ENCODE measurements around the gene GPR62.

GPR62 gene

DNA sequence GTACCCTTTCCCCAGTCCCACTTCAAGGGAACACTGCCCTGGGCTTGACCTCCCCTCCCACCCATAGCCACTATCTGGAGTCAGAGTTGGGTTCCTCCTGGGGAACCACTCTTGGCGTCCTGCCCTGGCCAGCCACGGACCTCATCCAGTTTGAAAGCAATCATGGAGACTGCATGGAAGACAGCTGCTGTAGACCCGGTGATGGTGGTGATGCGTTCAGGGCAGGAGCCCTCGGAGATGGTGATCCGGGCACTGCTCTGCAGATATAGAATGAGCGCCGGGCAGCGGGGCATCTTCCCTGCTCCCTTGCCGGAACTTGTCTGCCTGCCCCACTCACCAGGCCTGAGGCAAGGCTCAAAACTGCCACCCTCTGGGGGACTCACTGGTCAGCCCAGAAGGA, 5.2 kb downstream of the GPR62 start:
- no peak for TF ChIP-seq CTCF (IDR thresholded peaks at IDR 0.05; ENCODE audit: low read depth, low read length)
- no peak for DNase-seq (ENCODE audit: extremely low read depth, low read depth)

DNA sequence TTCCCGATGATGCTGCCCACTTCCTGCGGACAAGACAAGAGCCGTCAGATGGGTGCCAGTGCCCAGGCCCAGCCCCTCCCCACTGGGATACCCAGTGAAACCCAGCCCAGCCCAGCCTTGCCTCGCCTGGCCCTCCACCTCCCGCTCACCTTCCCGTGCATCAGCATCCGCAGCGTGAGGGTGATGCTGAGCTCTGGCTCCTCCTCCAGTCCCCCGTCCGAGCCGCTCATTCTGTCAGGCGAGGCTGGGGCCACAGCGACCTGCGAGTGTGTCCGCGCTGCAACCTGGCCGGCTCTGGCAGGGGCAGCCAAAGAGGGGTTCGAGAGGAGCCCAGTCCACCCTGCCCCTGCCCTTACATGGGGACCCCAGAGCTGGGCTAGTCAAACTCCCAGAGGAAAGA, 5.8 kb downstream of the GPR62 start:
- DNase-seq (ENCODE audit: extremely low read depth, low read depth), result no peak
- TF ChIP-seq CTCF (IDR thresholded peaks at IDR 0.05; ENCODE audit: low read depth, low read length), result no peak

DNA sequence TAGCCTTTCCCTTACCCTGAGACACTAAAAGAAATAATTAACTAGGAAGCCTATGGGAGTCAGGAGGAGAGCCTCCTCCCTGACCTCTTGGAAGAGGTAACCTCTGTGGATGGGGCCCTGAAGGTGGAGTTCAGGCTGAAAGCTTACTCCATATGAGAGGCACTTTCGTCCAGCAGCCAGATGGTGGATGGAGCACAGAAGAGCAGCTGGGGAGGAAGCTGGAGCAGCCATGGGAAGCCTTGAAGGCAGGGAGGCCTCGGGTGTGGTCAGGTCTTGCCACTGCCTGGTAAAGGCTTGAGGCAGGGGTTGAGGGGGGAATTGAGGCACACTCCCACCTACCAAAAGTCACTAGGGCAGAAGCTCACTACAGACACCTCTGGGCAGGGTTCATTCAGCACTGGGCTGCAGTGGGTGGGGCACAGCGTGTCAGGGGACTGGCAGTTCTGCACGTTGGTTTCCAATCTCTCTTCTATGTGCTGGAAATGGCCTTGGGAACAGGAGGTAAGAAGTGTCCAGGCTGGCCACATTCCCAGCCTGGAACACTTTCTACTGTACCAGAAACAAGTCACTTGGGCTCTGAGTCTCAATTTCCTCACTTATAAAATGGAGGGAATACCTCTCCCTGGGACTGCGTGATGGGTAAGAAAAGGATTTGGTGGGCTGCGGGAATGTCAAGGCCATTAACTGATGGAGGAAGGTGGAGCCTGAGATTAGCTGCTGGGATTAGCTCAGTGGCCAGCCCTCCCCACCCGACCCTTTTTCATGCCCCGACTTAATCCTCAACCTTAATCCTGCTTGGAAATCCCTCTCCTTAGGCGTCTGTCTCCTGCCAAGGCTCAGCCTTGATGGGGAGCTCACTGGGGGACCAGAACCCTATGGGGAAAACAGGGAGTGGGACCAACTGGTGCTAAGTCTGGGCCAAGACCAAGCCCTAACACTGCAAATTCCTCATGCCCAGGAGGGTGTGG, 6.7 kb downstream of the GPR62 start:
- TF ChIP-seq CTCF (IDR thresholded peaks at IDR 0.05; ENCODE audit: low read depth, low read length), result no peak
- no peak for DNase-seq (ENCODE audit: extremely low read depth, low read depth)

- DNase-seq (ENCODE audit: extremely low read depth, low read depth), result no peak
- no peak for TF ChIP-seq CTCF (IDR thresholded peaks at IDR 0.05; ENCODE audit: low read depth, low read length)
Observed at GRCh38 chr3:51962854-51963530, 7.8 kb downstream of the GPR62 start.

DNA sequence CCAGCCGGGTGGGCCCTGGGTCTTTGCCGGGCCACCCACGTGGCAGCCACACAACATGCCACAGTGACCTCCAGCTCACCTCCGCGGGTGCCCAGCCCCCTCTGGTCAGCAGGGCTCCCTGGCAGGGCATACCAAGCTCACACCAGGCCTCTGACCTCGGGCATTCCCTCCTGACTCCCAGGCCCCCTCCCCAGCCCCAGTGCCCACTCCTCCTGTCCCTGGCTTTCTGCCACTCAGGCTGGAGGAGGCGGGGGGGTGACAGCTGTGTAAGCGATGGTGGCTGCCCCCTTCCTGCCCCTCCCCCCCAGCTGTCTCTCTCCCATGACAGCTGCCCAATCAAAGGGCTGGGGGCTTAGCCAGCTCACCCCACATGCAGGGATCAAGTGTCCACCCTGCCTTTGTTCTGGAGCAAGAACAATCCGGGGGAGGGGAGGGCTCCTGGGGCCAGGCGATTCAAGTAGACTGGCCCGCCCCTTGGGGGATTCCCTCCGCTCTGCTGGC, 8.8 kb downstream of the GPR62 start:
- TF ChIP-seq CTCF (IDR thresholded peaks at IDR 0.05; ENCODE audit: low read depth, low read length), result no peak
- DNase-seq (ENCODE audit: extremely low read depth, low read depth), result no peak

- TF ChIP-seq CTCF (IDR thresholded peaks at IDR 0.05; ENCODE audit: low read depth, low read length), result no peak
- DNase-seq (ENCODE audit: extremely low read depth, low read depth), result no peak
Observed at GRCh38 chr3:51964521-51964920, 9.3 kb downstream of the GPR62 start.

DNA sequence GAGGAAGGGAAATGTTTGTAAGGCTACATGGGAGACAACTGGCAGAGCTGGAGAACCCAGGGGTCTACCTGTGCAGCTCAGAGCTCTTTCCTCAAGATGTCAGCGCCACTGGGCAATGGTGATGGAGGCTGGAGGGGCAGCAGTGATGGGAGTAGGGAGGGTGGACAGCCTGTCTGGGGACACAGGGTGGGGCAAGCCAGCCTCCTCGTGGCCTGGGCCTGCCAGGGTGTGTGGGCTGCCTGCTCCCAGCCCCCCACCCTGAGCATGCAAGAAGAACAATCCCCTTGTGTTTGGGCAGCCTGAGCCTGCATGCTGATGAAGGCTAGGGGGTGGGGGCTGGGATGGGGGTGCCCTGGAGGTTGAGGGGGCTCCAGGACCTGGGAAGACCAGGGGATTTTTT, 10.8 kb downstream of the GPR62 start:
- no peak for DNase-seq (ENCODE audit: extremely low read depth, low read depth)
- TF ChIP-seq CTCF (IDR thresholded peaks at IDR 0.05; ENCODE audit: low read depth, low read length), result no peak

Data from AG09319 (cell line).